ENCODE results near the gene NCBP2.

NCBP2 gene

DNA sequence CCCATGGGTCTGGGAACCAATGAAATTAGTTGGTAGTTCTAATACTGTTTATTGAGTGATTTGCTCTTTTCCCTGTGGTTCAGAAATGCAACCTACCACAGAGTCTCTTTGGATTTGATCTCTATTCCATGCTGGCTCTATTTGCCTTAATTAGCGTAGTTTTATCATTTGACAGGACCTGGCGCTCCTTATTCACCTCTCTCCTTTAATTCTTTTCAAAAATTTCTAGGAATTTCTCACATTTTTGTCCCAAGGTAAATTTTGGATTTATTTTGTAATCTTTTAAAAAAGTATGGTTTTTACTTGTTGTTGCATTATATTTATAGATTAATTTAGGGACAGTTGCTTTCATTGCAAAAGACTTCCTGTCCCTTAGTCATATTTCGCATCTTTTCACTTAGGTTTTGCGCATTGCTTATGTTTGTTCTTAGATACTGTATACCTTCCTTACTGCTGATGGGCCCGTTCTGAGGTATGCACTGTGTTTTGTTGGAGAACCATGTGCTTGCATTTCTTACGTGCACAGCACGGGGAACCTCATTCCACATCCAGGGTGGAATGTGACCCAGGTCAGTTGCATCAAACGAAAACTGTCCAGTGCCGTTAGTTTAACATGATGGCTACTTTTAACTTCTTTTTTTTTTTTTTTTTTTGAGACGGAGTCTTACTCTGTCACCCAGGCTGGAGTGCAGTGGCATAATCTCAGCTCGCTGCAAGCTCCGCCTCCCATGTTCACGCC, 47.6 kb downstream of the NCBP2 start:
- TF ChIP-seq, protein P1, sequence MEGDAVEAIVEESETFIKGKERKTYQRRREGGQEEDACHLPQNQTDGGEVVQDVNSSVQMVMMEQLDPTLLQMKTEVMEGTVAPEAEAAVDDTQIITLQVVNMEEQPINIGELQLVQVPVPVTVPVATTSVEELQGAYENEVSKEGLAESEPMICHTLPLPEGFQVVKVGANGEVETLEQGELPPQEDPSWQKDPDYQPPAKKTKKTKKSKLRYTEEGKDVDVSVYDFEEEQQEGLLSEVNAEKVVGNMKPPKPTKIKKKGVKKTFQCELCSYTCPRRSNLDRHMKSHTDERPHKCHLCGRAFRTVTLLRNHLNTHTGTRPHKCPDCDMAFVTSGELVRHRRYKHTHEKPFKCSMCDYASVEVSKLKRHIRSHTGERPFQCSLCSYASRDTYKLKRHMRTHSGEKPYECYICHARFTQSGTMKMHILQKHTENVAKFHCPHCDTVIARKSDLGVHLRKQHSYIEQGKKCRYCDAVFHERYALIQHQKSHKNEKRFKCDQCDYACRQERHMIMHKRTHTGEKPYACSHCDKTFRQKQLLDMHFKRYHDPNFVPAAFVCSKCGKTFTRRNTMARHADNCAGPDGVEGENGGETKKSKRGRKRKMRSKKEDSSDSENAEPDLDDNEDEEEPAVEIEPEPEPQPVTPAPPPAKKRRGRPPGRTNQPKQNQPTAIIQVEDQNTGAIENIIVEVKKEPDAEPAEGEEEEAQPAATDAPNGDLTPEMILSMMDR (IDR thresholded peaks at IDR 0.05; ENCODE audit: borderline replicate concordance, control extremely low read depth, extremely low read depth, insufficient read depth, missing control alignments) = no peak
- no peak for DNase-seq (ENCODE audit: low spot score)
- in situ Hi-C loops (cut with MboI; ENCODE audit: low sequenced_read_pairs, unreplicated experiment) = no loop called here

DNA sequence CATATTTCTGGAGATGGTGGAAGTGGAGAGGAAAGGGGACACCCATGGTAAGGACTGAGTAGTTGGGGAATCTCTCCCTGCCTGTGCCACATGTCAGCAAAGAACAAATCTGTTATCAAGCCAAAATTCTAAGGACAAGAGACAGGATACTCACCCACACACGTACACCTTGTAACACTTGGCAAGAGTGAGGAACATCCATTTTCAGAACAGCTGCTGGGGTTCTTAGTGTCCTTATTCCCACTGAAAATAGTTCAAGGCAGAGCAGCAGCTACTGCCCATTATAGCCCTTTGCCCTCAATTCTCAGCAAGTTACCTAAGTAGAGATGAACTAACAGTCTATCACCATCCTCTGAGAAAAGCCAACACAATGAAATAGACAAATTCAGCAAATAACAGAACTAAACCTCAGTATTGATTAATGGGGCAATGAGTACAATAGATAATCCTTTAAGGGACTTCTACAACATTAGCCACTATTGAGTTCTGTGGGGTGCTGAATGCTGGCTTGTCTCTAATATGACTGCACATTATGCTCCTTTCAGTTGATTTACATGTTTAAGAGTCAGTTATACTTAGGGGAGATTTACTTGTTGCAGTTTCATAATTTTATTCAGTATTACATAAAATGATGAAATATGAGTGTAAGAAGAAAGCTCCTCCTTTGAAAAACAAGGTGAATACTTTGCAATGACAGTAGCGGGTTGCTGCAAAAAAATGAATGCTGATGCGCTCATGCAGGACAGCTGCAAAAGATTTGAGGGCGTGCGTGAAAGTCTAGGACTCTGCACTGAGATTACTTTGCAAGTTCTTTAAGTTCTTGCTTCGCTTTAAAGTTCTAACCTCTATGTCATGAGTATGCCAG, 52.3 kb downstream of the NCBP2 start:
- no peak for DNase-seq (ENCODE audit: low spot score)
- in situ Hi-C loops (cut with MboI; ENCODE audit: low sequenced_read_pairs, unreplicated experiment) = no loop called here
- TF ChIP-seq, protein P1 (IDR thresholded peaks at IDR 0.05; ENCODE audit: borderline replicate concordance, control extremely low read depth, extremely low read depth, insufficient read depth, missing control alignments) = no peak

DNA sequence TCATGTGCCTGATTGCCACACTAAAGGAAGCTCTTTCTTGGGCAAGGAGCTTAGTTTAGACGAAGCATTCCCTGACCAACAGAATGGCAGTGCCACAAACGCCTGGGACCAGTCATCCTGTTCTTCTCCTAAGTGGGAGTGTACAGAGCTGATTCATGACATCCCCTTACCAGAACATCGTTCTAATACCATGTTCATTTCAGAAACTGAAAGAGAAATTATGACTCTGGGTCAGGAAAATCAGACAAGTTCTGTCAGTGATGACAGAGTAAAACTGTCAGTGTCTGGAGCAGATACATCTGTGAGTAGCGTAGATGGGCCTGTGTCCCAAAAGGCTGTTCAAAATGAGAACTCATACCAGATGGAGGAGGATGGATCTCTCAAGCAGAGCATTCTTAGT, 56.2 kb downstream of the NCBP2 start:
- in situ Hi-C loops (cut with MboI; ENCODE audit: low sequenced_read_pairs, unreplicated experiment) = no loop called here
- TF ChIP-seq, protein P1 (IDR thresholded peaks at IDR 0.05; ENCODE audit: borderline replicate concordance, control extremely low read depth, extremely low read depth, insufficient read depth, missing control alignments) = no peak
- no peak for DNase-seq (ENCODE audit: low spot score)
